Measurements from ENCODE around the gene ZNF329.

DNA sequence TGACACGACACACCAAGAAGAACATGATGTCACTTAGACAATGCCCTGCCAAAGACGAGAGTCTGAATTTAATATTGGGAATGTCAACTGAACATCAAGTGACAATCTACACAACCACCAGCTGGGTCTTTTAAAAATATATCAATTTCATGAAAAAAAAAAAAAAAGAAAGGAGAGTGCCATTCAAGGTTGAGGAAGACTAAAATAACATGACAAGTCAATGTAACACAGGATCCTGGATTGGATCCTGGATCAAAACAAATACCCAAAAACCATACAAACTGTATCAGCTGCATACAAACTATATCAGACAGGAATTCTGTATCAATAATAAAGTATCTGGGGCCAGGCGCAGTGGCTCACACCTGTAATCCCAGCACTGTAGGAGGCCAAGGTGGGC is 4.7 kb downstream of the ZNF329 start:
- TF ChIP-seq EZH2 (IDR thresholded peaks at IDR 0.05) (no peak), POLR2AphosphoS5 (IDR thresholded peaks at IDR 0.05; ENCODE audit: borderline replicate concordance, low read depth, low read length) (no peak)
